ENCODE measurements around the gene THAP3. TPM values are rescaled to one million over a fixed set of nuclear protein-coding genes. Genes with fewer than 3 reads are reported as not detected.

THAP3 gene
- total and polyA plus RNA-seq, 2 experiments from 2014 or later, result 15.1 to 23.8 TPM

DNA sequence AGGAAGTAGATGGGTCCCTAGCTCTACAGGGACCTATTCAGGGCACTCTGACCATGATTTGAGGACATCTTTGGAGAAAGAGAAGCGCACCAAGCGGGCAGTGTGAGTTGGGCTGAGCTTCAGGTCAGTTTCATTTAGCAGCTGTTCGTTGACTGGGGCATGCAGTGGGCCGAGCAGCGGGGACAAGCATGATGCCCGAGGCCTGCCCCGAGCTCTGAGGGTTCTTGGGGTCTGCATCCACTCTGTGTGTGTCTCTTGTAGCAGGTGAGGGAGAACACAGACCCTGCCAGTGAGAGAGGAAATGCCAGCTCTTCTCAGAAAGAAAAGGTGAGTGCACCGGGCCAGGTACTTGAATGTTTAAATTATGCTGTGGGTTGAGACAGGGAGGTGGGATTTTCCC lies 5.4 kb downstream of the THAP3 start:
- no peak for TF ChIP-seq JUNB (IDR thresholded peaks at IDR 0.05; ENCODE audit: unreplicated experiment)
- no peak for TF ChIP-seq EZH2phosphoT487 (IDR thresholded peaks at IDR 0.05; ENCODE audit: unreplicated experiment)
- TF ChIP-seq, protein P1, sequence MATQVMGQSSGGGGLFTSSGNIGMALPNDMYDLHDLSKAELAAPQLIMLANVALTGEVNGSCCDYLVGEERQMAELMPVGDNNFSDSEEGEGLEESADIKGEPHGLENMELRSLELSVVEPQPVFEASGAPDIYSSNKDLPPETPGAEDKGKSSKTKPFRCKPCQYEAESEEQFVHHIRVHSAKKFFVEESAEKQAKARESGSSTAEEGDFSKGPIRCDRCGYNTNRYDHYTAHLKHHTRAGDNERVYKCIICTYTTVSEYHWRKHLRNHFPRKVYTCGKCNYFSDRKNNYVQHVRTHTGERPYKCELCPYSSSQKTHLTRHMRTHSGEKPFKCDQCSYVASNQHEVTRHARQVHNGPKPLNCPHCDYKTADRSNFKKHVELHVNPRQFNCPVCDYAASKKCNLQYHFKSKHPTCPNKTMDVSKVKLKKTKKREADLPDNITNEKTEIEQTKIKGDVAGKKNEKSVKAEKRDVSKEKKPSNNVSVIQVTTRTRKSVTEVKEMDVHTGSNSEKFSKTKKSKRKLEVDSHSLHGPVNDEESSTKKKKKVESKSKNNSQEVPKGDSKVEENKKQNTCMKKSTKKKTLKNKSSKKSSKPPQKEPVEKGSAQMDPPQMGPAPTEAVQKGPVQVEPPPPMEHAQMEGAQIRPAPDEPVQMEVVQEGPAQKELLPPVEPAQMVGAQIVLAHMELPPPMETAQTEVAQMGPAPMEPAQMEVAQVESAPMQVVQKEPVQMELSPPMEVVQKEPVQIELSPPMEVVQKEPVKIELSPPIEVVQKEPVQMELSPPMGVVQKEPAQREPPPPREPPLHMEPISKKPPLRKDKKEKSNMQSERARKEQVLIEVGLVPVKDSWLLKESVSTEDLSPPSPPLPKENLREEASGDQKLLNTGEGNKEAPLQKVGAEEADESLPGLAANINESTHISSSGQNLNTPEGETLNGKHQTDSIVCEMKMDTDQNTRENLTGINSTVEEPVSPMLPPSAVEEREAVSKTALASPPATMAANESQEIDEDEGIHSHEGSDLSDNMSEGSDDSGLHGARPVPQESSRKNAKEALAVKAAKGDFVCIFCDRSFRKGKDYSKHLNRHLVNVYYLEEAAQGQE (IDR thresholded peaks at IDR 0.05; ENCODE audit: unreplicated experiment), result no peak
- TF ChIP-seq, protein P2, sequence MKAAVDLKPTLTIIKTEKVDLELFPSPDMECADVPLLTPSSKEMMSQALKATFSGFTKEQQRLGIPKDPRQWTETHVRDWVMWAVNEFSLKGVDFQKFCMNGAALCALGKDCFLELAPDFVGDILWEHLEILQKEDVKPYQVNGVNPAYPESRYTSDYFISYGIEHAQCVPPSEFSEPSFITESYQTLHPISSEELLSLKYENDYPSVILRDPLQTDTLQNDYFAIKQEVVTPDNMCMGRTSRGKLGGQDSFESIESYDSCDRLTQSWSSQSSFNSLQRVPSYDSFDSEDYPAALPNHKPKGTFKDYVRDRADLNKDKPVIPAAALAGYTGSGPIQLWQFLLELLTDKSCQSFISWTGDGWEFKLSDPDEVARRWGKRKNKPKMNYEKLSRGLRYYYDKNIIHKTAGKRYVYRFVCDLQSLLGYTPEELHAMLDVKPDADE (IDR thresholded peaks at IDR 0.05), result no peak
- no peak for TF ChIP-seq ZNF331 (CRISPR knock-in tag; IDR thresholded peaks at IDR 0.05; ENCODE audit: low read depth)
- TF ChIP-seq, protein P3, sequence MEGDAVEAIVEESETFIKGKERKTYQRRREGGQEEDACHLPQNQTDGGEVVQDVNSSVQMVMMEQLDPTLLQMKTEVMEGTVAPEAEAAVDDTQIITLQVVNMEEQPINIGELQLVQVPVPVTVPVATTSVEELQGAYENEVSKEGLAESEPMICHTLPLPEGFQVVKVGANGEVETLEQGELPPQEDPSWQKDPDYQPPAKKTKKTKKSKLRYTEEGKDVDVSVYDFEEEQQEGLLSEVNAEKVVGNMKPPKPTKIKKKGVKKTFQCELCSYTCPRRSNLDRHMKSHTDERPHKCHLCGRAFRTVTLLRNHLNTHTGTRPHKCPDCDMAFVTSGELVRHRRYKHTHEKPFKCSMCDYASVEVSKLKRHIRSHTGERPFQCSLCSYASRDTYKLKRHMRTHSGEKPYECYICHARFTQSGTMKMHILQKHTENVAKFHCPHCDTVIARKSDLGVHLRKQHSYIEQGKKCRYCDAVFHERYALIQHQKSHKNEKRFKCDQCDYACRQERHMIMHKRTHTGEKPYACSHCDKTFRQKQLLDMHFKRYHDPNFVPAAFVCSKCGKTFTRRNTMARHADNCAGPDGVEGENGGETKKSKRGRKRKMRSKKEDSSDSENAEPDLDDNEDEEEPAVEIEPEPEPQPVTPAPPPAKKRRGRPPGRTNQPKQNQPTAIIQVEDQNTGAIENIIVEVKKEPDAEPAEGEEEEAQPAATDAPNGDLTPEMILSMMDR (conservative IDR thresholded peaks at IDR 0.05; ENCODE audit: low read depth in 2 of 2), result no peak
- TF ChIP-seq CREB1 (CRISPR knock-in tag; IDR thresholded peaks at IDR 0.05; ENCODE audit: low read depth), result no peak
- TF ChIP-seq EZH2 (IDR thresholded peaks at IDR 0.05; ENCODE audit: low read depth, unreplicated experiment), result no peak
- TF ChIP-seq POLR2AphosphoS5 (IDR thresholded peaks at IDR 0.05; ENCODE audit: low read depth), result no peak
- no peak for TF ChIP-seq ZNF114 (CRISPR knock-in tag; IDR thresholded peaks at IDR 0.05)
- TF ChIP-seq STAT1 (IDR thresholded peaks at IDR 0.05; ENCODE audit: unreplicated experiment), result no peak
- TF ChIP-seq NANOG (IDR thresholded peaks at IDR 0.05; ENCODE audit: borderline replicate concordance), result no peak
- TF ChIP-seq, protein P4, sequence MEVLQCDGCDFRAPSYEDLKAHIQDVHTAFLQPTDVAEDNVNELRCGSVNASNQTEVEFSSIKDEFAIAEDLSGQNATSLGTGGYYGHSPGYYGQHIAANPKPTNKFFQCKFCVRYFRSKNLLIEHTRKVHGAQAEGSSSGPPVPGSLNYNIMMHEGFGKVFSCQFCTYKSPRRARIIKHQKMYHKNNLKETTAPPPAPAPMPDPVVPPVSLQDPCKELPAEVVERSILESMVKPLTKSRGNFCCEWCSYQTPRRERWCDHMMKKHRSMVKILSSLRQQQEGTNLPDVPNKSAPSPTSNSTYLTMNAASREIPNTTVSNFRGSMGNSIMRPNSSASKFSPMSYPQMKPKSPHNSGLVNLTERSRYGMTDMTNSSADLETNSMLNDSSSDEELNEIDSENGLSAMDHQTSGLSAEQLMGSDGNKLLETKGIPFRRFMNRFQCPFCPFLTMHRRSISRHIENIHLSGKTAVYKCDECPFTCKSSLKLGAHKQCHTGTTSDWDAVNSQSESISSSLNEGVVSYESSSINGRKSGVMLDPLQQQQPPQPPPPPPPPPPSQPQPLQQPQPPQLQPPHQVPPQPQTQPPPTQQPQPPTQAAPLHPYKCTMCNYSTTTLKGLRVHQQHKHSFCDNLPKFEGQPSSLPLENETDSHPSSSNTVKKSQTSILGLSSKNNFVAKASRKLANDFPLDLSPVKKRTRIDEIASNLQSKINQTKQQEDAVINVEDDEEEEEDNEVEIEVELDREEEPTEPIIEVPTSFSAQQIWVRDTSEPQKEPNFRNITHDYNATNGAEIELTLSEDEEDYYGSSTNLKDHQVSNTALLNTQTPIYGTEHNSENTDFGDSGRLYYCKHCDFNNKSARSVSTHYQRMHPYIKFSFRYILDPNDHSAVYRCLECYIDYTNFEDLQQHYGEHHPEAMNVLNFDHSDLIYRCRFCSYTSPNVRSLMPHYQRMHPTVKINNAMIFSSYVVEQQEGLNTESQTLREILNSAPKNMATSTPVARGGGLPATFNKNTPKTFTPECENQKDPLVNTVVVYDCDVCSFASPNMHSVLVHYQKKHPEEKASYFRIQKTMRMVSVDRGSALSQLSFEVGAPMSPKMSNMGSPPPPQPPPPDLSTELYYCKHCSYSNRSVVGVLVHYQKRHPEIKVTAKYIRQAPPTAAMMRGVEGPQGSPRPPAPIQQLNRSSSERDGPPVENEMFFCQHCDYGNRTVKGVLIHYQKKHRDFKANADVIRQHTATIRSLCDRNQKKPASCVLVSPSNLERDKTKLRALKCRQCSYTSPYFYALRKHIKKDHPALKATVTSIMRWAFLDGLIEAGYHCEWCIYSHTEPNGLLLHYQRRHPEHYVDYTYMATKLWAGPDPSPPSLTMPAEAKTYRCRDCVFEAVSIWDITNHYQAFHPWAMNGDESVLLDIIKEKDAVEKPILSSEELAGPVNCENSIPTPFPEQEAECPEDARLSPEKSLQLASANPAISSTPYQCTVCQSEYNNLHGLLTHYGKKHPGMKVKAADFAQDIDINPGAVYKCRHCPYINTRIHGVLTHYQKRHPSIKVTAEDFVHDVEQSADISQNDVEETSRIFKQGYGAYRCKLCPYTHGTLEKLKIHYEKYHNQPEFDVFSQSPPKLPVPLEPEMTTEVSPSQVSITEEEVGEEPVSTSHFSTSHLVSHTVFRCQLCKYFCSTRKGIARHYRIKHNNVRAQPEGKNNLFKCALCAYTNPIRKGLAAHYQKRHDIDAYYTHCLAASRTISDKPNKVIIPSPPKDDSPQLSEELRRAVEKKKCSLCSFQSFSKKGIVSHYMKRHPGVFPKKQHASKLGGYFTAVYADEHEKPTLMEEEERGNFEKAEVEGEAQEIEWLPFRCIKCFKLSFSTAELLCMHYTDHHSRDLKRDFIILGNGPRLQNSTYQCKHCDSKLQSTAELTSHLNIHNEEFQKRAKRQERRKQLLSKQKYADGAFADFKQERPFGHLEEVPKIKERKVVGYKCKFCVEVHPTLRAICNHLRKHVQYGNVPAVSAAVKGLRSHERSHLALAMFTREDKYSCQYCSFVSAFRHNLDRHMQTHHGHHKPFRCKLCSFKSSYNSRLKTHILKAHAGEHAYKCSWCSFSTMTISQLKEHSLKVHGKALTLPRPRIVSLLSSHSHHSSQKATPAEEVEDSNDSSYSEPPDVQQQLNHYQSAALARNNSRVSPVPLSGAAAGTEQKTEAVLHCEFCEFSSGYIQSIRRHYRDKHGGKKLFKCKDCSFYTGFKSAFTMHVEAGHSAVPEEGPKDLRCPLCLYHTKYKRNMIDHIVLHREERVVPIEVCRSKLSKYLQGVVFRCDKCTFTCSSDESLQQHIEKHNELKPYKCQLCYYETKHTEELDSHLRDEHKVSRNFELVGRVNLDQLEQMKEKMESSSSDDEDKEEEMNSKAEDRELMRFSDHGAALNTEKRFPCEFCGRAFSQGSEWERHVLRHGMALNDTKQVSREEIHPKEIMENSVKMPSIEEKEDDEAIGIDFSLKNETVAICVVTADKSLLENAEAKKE (CRISPR knock-in tag; IDR thresholded peaks at IDR 0.05), result no peak
- Histone ChIP-seq H3K9me2 (ENCODE audit: insufficient read depth) (no peaks in the 10 kb centered on the region), H3K27ac (ENCODE audit: low read depth) (no peak overlapping the region), H3F3A (replicated peaks; ENCODE audit: low read depth) (0 out of 2 replicates have a peak, but pooled peaks cover 5% of the 10 kb centered on the region), H2AFZ (no peak overlapping the region), H3K4me1 (ENCODE audit: insufficient read depth) (peaks cover 5% of the 10 kb centered on the region; the same call in 1 of the 2 replicates), H3K4me2 (no peak overlapping the region), H3K27me3 (ENCODE audit: insufficient read depth) (no peaks in the 10 kb centered on the region), H3K4me3 (no peak overlapping the region), H4K20me1 (replicated peaks; ENCODE audit: insufficient read depth) (peaks cover 5% of the 10 kb centered on the region), H3K36me3 (ENCODE audit: insufficient read depth) (peaks cover 10% of the 10 kb centered on the region; the same call in 1 of the 2 replicates), H3K79me2 (replicated peaks; ENCODE audit: insufficient read depth) (peaks cover 19% of the 10 kb centered on the region)
- ATAC-seq (no peak), DNase-seq (ENCODE audit: low spot score) (no peak)
- Mint-ChIP-seq H3K27ac (no peak overlapping the region), H3K9me3 (no peaks in the 10 kb centered on the region), H3K4me3 (no peak overlapping the region; the same call in 2 of the 3 replicates), H3K36me3 (ENCODE audit: low read depth) (peaks cover 38% of the 10 kb centered on the region), H3K4me1 (peaks cover 4% of the 10 kb centered on the region; the same call in 2 of the 3 replicates), H3K27me3 (ENCODE audit: insufficient read depth, low read depth, poor library complexity) (peaks cover 9% of the 10 kb centered on the region)

Data from GM23338 (cell line).